Left ventricle myocardium inferior (tissue), 1 donor: ENCODE measurements around the gene NFE2L2. TPM values are rescaled to one million over a fixed set of nuclear protein-coding genes. Genes with fewer than 3 reads are reported as not detected.
"Not testable (repeated sequence)": the region's sequence is repeated elsewhere in the genome, so short reads cannot be mapped to it uniquely, and the experiment has no call there.

Experiments
- DNase-seq: peaks from one replicate; pipeline ENCODE4 v3.0.0-alpha.2; 2020
- H3K27ac ChIP-seq: fragments of 200-600 bp; replicated peaks from 2 replicates; pipeline ENCODE4 v1.8.0; 2021
- H3K27me3 ChIP-seq: fragments of 200-600 bp; 2 replicates; pipeline ENCODE4 v1.8.0; 2021; ENCODE audit warnings: low read depth
- H3K36me3 ChIP-seq: fragments of 200-600 bp; 2 replicates; pipeline ENCODE4 v1.8.0; 2021
- H3K4me1 ChIP-seq: fragments of 200-600 bp; 2 replicates; pipeline ENCODE4 v1.8.0; 2021
- H3K4me3 ChIP-seq: fragments of 200-600 bp; 2 replicates; pipeline ENCODE4 v1.8.0; 2021; ENCODE audit warnings: mild to moderate bottlenecking, moderate library complexity
- H3K9me3 ChIP-seq: fragments of 200-600 bp; replicated peaks from 2 replicates; pipeline ENCODE4 v1.8.0; 2021
- intact Hi-C: fragments of 100-400 bp; cut with micrococcal nuclease; formaldehyde crosslinking; loops from one replicate; pipeline ENCODE4 v1.11.0; 2022
- total RNA-seq: library from RNA; stranded (reverse); fragmentation: NEBNext Ultra II Directional; extraction: Animal tissue kit (Norgen Biotek cat#: 25700); gene quantifications from one replicate; pipeline ENCODE4 v1.2.1, GENCODE V29; 2021
- TF ChIP-seq, protein P1 (sequence below): fragments of 200-600 bp; IDR thresholded peaks from 2 replicates; pipeline ENCODE4 v1.8.0; 2021; ENCODE audit warnings: antibody characterized with exemption, mild to moderate bottlenecking, borderline replicate concordance
- donor health status: DM: no; HTN: yes; CAD: no; lungs with severe emphysema.

Gene NFE2L2
- total RNA-seq, 1 donor from 2014 or later = 50.7 TPM

DNA sequence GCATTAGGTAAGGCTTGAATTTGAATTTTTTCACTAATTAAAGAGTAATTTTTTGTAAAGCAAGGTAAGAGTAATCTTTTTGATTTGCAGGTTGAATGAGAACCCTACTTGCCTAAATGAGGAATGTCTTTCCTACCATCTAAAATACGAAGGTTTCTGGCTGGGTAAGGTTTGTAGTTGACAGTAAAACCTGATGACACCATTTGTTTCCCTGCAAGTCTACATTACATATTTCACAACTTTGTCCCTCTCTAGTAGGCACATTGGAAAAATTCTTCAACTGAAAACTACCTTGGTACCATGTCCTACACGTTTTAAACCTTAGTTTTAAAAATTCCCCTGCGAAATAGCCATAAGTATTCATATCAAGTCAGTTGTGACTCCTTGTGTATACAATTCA is 42.6 kb downstream of the NFE2L2 start:
- Histone ChIP-seq H3K27me3 (no peaks in the 10 kb centered on the region), H3K27ac (no peak overlapping the region), H3K4me3 (no peak overlapping the region), H3K4me1 (peaks cover 49% of the 10 kb centered on the region), H3K36me3 (peaks cover 85% of the 10 kb centered on the region), H3K9me3 (no peaks in the 10 kb centered on the region)
- TF ChIP-seq, protein P1, sequence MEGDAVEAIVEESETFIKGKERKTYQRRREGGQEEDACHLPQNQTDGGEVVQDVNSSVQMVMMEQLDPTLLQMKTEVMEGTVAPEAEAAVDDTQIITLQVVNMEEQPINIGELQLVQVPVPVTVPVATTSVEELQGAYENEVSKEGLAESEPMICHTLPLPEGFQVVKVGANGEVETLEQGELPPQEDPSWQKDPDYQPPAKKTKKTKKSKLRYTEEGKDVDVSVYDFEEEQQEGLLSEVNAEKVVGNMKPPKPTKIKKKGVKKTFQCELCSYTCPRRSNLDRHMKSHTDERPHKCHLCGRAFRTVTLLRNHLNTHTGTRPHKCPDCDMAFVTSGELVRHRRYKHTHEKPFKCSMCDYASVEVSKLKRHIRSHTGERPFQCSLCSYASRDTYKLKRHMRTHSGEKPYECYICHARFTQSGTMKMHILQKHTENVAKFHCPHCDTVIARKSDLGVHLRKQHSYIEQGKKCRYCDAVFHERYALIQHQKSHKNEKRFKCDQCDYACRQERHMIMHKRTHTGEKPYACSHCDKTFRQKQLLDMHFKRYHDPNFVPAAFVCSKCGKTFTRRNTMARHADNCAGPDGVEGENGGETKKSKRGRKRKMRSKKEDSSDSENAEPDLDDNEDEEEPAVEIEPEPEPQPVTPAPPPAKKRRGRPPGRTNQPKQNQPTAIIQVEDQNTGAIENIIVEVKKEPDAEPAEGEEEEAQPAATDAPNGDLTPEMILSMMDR = no peak
- no peak for DNase-seq
- intact Hi-C loops = no loop called here

DNA sequence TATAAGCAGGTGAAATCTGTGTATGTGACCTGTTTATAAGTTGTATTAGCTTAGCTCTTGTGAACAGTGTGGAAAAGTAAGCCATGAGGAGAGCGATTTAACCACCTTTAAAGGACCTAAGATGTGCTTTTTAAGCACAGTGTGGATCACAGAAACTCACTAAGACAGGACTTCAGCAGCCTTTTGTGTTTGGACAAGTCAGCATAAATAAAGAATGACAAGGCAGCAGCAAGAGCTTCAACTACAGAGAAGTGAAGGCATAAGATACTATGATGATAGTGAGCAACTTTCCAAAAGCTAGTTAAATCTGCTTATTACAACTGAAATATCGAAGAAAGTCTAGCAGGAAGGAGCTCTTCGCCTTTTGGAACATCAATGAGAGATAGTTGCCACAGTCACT is 43.0 kb downstream of the NFE2L2 start:
- H3K9me3 ChIP-seq = no peaks in the 10 kb centered on the region
- DNase-seq = no peak
- intact Hi-C loops = no loop called here
- TF ChIP-seq, protein P1 = no peak
- no peaks in the 10 kb centered on the region for H3K27me3 ChIP-seq
- no peak overlapping the region for H3K4me3 ChIP-seq
- no peak overlapping the region for H3K27ac ChIP-seq
- peaks cover 51% of the 10 kb centered on the region for H3K4me1 ChIP-seq
- peaks cover 89% of the 10 kb centered on the region for H3K36me3 ChIP-seq

DNA sequence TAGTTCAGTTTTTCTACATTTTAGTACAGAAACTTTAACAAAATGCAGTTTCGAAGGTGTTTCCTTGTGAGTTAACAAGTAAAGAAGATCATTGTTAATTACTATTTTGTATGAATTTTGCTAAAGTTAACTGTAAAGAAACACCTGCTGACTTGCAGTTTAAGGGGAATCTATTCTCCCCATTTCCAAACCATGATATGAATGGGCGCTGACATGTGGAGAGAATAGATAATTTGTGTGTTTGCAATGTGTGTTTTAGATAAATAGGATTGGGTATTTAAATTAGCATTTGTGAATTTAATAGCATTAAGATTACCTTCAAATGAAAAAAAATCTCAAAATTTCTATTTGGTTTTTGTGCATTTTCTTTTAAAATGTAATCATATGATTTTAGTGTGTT is 44.7 kb downstream of the NFE2L2 start:
- H3K27ac ChIP-seq, H3K4me3 ChIP-seq, H3K27me3 ChIP-seq, H3K9me3 ChIP-seq, DNase-seq: not testable (repeated sequence)
- intact Hi-C loops = loop anchor here (5.0 kb wide), 1 partner anchor 43 kb away; the partner anchor contains the start of gene NFE2L2
- Histone ChIP-seq H3K4me1 (peaks cover 68% of the 10 kb centered on the region), H3K36me3 (peaks cover 98% of the 10 kb centered on the region)

DNA sequence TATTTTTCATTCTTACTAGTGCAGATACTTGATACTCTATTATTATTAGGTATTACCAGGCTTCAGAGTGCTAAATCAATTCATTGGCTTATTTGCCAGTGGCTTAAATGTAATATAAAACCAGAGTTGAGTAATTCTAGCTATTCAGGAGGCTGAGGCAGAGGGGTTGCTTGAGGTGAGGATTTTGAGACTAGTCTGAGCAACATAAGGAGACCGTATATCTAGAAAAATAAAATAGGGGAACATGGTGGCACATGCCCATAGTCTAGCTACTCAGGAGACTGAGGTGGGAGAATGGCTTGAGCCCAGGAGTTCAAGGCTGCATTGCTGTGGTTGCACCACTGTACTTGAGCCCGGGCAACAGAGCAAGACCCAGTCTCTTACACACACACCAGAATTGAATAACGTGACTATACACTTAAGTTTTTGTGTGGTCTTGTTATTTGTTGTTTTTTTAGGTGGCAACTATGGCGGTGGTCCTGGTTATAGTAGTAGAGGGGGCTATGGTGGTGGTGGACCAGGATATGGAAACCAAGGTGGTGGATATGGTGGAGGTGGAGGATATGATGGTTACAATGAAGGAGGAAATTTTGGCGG is 47.2 kb downstream of the NFE2L2 start:
- peaks cover 84% of the 10 kb centered on the region for H3K4me1 ChIP-seq
- H3K27ac ChIP-seq = no peak overlapping the region
- no peaks in the 10 kb centered on the region for H3K9me3 ChIP-seq
- TF ChIP-seq, protein P1 = no peak
- no peak overlapping the region for H3K4me3 ChIP-seq
- H3K36me3 ChIP-seq = peaks cover 76% of the 10 kb centered on the region
- H3K27me3 ChIP-seq = no peaks in the 10 kb centered on the region
- no peak for DNase-seq
- intact Hi-C loops = loop anchor here (5.0 kb wide), 1 partner anchor 45 kb away; the partner anchor contains the start of gene NFE2L2

DNA sequence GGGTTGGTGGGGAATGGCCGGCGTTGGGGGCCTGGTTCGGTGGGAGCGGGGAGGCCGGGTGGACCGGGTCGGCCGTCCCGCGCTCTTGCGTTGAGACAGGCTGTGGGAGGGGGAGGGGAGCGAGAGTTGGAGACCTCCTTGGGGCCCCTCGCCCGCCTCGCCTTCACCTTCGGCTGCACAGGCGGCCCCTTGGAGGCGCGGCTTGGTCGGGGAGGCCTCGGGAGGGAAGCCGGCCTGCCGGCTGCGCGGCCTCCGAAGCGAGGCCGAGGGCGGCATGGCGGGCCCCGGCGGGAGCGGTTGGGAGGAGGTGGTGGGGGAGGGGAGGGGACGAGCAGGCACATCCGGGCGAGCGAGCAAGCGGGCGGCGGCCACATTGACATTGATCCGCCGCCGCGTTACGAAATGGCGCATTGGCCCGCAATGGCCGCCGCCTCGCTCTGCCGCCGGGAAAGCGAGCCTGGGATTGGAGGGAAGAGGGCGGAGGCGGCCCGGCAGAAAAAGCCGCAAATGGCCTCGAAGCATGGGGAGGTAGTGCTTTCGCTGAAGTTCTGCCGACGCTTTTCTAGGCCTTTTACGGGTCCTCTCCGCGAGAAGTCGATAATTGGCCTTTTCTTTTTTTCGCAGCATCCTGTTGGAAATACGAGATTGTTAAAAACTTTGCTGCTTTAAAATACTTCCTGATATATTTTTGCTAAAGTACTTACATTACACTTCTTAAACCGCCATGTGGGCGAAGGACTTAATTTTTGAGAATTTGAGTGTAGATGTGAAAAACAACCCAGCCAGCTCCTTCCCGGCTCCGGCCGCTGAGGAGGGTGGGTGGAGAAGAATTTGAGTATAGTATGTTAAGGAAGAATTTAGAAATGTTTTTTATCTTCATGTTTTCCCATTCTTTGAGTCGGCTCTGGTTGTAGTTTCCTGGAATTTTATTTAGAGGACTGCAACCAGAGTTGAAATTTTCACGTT is 51.4 kb downstream of the NFE2L2 start:
- intact Hi-C loops = no loop called here
- H3K4me1 ChIP-seq = peaks cover 68% of the 10 kb centered on the region

More for the DNA sequence above, 51.4 kb downstream of the NFE2L2 start:
- peak overlapping the region; percentile 99 for H3K27ac ChIP-seq
- H3K4me3 ChIP-seq = peak overlapping the region; percentile 92
- TF ChIP-seq, protein P1 = no peak
- no peaks in the 10 kb centered on the region for H3K9me3 ChIP-seq
- peaks cover 35% of the 10 kb centered on the region for H3K36me3 ChIP-seq
- peak; percentile 94 for DNase-seq
- H3K27me3 ChIP-seq = no peaks in the 10 kb centered on the region
